HCT116 (cell line): ENCODE measurements around the gene ANO10.

Experiments
- CTCF ChIP-seq, 3 experiments: fragments of 200-600 bp in 1 of 3; sonication (generic) in 1 of 3; IDR thresholded peaks in 2 of 3; conservative IDR thresholded peaks in 1 of 3; 2 replicates each; pipeline ENCODE4 v1.5.1; 2012 to 2017; ENCODE audit warnings: low read depth in 2 of 3, low read length in 2 of 3, antibody characterized with exemption in 1 of 3, borderline replicate concordance in 1 of 3, control low read depth in 1 of 3, mild to moderate bottlenecking in 1 of 3, mixed read lengths in 1 of 3, mixed run types in 1 of 3, moderate library complexity in 1 of 3; ENCODE audit not compliant: insufficient read depth in 1 of 3
- EGR1 ChIP-seq: IDR thresholded peaks from 2 replicates; pipeline ENCODE4 v1.6.1; 2012; ENCODE audit warnings: low read depth
- ZNF274 ChIP-seq: fragments of 200-500 bp; sonication (Bioruptor generic); IDR thresholded peaks from 2 replicates; pipeline ENCODE4 v1.6.1; 2014; ENCODE audit warnings: mild to moderate bottlenecking, low read depth, low read length, inconsistent platforms

- no peak for TF ChIP-seq CTCF (IDR thresholded peaks at IDR 0.05 in 2 of 3, conservative IDR thresholded peaks at IDR 0.05 in 1 of 3; ENCODE audit: borderline replicate concordance in 1 of 3, insufficient read depth in 1 of 3, low read depth in 2 of 3, low read length in 2 of 3)
- no peak for TF ChIP-seq EGR1
- no peak for TF ChIP-seq ZNF274
Observed at GRCh38 chr3:43608751-43609150, 13.1 kb downstream of the ANO10 start.
